A549 (cell line): ENCODE results near the gene IFITM10.

ENCODE experiments used
- EHMT2 ChIP-seq: fragments of 200-600 bp; sonication (generic); IDR thresholded peaks from 2 replicates; pipeline ENCODE4 v1.6.1; 2016; ENCODE audit warnings: antibody characterized with exemption, low read depth, mild to moderate bottlenecking, moderate library complexity
- ELK1 ChIP-seq: fragments of 150-350 bp; IDR thresholded peaks from 2 replicates; pipeline ENCODE4 v1.6.1; 2014; ENCODE audit warnings: low read depth, mild to moderate bottlenecking, low read length
- EP300 ChIP-seq, 2 experiments: fragments of >200 bp; sonication (Bioruptor Twin); formaldehyde crosslinking; IDR thresholded peaks; 2 replicates in 1 of 2; 3 replicates in 1 of 2; pipeline ENCODE4 v1.6.1; 2016 to 2017
- ESRRA ChIP-seq: fragments of 150-350 bp; IDR thresholded peaks from 2 replicates; pipeline ENCODE4 v1.6.1; 2014; ENCODE audit warnings: mild to moderate bottlenecking, low read length, borderline replicate concordance
- JUNB ChIP-seq: fragments of >200 bp; sonication (Bioruptor Twin); formaldehyde crosslinking; IDR thresholded peaks from 2 replicates; pipeline ENCODE4 v1.6.1; 2016
- KDM1A ChIP-seq: fragments of 200-600 bp; sonication (generic); IDR thresholded peaks from 2 replicates; pipeline ENCODE4 v1.6.1; 2016; ENCODE audit warnings: low read depth, mild to moderate bottlenecking
- MAX ChIP-seq: IDR thresholded peaks from 2 replicates; pipeline ENCODE4 v1.6.1; 2012
- PHF8 ChIP-seq: fragments of 200-600 bp; sonication (generic); IDR thresholded peaks from 2 replicates; pipeline ENCODE4 v1.6.1; 2016; ENCODE audit warnings: low read depth, mild to moderate bottlenecking, antibody characterized with exemption, moderate library complexity, borderline replicate concordance
- POLR2A ChIP-seq: IDR thresholded peaks from 2 replicates; pipeline ENCODE4 v1.6.1; 2012; ENCODE audit warnings: mild to moderate bottlenecking, low read length
- REST ChIP-seq: fragments of 200-600 bp; sonication (generic); IDR thresholded peaks from 2 replicates; pipeline ENCODE4 v1.6.1; 2016; ENCODE audit warnings: antibody characterized with exemption, mild to moderate bottlenecking, moderate library complexity
- SREBF2 ChIP-seq: fragments of 450-650 bp; IDR thresholded peaks from 2 replicates; pipeline ENCODE4 v1.6.1; 2014; ENCODE audit warnings: mild to moderate bottlenecking, moderate library complexity
- TF ChIP-seq, protein P1 (sequence below): fragments of >200 bp; sonication (Bioruptor Twin); formaldehyde crosslinking; IDR thresholded peaks from 3 replicates; pipeline ENCODE4 v1.5.1; 2016

DNA sequence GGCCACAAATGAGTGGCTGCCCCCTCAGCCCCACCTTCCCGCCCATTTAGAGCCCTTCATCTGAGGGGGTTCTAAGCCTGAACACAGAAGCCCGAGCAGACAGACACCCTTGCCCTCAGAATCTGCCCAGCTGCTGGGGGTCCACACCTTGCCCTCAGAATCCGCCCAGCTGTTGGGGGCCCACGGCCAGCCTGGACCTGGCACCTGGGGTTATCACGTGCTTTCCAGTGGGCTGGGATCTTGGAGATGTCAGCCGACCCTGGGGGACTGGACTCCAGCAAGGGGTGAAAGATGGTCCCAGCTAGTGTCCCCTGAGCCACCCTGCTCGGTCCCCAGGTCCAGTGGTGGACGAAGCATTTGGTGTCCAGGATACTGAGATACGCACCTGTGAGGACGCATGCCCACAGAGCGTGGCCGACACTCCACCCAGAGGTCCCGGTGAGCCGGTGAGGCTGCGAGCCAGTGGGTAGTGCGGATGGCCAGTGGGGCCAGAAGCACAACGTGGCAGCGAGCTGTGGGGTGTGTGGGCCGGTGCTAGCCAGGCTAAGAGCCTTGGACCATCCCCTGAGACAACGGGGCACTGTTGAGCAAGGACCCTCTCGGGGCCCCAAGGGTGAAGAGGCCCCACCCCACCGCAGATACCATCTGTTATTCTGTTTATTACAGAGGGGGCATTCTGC lies 16.5 kb upstream of the IFITM10 start:
- TF ChIP-seq KDM1A (no peak), POLR2A (no peak), PHF8 (no peak), MAX (no peak), JUNB (no peak), REST (no peak), ESRRA (no peak), ELK1 (no peak), EP300 (IDR thresholded peaks at IDR 0.05) (no peak), EHMT2 (no peak), SREBF2 (no peak)
- TF ChIP-seq, protein P1, sequence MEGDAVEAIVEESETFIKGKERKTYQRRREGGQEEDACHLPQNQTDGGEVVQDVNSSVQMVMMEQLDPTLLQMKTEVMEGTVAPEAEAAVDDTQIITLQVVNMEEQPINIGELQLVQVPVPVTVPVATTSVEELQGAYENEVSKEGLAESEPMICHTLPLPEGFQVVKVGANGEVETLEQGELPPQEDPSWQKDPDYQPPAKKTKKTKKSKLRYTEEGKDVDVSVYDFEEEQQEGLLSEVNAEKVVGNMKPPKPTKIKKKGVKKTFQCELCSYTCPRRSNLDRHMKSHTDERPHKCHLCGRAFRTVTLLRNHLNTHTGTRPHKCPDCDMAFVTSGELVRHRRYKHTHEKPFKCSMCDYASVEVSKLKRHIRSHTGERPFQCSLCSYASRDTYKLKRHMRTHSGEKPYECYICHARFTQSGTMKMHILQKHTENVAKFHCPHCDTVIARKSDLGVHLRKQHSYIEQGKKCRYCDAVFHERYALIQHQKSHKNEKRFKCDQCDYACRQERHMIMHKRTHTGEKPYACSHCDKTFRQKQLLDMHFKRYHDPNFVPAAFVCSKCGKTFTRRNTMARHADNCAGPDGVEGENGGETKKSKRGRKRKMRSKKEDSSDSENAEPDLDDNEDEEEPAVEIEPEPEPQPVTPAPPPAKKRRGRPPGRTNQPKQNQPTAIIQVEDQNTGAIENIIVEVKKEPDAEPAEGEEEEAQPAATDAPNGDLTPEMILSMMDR: no peak
